Measurements from ENCODE around the gene PPP2R2C.

Gene PPP2R2C

DNA sequence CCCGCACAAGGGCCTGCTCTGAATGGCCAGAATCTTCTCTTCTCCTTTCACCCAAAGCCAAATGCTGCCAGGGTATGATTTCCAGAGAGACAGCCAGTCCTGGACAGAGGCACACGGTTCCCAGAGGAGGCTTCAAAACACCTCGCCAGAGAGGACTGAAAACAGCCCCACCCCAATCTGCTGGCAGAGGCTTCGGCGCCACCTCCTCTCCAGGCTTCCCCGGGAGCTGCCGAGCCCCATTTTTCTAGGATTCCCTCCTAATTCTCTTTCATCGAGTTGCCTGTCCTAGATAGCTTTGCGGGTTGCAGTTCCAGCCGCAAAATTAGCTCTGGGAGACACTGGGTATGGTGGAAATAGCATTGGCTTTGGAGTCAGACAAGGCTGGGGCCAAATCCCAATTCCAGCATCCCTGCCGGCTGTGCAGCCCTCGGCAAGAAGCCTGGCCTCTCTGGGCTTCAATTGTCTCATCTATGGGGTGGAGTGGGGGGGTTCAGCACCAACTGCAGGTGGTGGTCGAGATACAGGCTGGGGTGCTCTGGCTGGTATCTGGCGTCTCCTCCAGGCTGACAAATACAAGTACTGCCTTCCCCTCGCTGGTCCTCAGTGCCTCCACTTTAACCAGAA is 22.6 kb downstream of the PPP2R2C start:
- no peak for DNase-seq (ENCODE audit: low spot score)

DNA sequence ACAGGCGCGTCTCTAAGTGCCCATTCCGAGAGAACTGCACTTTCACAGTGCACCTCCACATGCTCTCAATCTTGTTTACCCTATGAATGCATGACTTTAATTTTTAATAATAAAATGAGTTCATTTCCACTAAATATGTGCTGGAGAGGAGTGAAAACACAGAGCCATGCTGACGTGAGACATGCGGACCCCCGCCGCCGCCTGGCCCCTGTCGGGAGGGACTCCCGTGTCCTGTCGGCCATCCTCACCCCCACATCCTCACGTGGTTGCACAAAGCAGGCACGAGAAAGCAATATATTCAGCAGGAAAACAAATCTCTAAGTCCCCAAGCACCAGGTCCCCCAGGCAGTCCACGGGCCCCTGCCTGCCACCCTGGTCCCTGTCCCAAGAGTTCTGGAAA is 23.1 kb downstream of the PPP2R2C start:
- DNase-seq (ENCODE audit: low spot score): no peak

DNA sequence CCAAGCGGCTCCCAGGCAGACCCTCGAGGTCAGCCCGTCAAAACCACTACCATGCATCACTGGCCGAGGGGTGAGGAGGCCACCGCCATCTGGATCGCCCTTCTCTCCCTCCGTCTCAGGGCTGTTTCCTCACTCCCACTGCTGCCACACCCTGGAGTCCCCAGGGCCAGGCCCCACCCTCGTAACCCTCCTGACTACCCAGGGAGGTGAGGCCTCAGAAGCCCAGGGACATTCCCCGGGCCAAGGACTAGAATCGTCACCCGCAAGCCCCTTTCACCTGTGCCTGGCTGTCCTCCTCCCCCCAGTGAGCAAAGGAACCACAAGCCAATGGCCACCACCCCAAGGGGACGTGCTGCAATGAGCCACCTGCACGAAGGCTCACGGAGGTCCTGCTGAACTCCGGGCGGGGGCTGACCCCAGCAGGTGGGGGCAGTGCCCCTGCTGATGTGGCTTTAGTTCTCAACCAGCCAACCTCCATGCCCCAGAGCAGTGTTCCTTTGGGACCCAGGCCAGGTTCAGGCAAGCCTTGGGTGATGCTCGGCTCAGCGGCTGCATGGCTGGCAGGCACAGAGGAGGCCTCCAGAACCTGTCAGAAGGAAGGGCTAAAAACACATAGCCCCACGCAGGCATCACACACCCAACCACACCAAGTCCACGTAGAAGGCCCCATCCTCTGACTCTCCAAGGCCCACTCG is 23.8 kb downstream of the PPP2R2C start:
- no peak for DNase-seq (ENCODE audit: low spot score)

DNA sequence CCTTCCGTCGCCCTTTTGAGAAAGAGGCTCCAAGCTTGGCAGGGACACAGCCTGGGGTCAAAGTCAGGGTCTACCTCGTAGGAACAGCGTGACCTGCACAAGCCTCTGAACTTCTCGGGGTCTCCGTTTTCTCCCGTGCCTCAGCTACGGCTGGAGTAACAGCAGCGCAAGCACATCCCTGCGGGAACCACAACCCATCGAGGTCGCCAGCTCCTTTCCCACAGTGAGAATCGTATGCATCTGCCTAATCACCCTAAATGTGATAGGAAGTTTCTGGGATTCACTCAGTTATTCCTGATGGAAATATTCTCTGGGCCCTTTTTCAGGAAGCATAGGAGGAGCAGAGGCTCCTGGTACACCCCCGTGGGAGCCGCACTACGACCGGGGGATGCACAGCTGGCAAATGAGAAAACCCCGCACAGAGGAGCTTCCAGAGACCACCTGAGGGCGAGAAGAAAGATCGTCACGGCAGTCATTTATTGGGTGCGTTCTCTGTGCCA is 24.7 kb downstream of the PPP2R2C start:
- DNase-seq (ENCODE audit: low spot score): no peak

DNA sequence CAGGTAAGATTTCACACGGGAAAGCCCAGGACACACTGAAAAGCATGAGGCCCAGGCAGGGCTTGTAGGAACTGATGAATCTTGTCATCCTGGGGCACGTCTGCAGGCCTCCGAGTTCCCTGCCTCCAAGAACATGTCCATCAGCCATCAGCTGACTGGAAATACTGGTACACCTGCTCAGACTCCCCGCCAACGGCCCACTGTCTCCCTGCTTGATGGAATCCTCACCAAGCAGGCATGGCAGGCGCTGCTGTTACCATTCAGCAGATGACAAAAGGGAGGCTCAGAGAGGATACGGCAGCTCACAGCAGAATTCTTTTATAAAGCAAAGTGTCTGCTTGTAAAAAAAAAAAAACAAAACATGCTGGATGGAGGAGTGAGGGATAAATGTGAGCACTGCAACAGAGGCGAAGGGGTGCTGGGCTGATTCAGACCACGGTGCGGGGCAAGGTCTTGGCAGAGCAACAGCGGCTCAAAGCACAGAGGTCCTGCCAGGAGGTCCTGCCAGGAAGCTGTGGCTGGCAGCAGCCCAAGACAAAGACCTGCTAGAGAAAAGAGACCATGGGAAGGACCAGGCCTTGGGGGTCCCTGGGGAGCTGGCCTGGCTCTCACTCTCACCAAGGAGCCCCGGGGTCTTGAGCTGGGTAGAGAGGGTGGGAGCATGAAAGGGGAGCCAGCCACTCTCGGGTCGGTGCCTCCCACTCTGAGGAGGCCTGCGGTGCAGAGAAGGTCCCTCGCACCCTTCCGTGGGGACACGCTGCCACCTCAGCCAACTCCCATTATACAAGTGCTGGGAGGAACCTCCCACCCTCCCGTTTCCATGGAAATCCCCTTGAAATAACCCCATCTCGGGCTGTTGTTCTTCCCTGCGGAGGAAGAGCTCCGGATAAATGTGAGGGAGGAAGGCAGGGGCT is 25.6 kb downstream of the PPP2R2C start:
- no peak for DNase-seq (ENCODE audit: low spot score)

DNA sequence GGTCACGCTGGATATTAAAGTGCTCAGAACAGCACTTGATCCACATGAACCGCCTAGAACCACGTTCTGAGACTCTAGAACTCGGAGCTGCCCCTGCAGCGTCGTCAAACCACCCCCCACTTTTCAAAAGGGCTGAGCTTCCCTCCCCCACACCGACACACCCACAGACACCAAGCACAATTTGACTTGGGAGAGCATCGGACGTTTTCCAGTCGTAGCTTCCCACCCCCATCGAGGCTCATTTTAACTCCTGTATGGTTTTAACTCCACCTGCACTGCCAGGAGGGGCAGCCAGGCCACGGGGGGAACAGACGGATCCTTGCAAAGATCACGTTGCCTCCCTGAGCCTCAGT is 26.3 kb downstream of the PPP2R2C start:
- DNase-seq (ENCODE audit: low spot score): no peak

DNA sequence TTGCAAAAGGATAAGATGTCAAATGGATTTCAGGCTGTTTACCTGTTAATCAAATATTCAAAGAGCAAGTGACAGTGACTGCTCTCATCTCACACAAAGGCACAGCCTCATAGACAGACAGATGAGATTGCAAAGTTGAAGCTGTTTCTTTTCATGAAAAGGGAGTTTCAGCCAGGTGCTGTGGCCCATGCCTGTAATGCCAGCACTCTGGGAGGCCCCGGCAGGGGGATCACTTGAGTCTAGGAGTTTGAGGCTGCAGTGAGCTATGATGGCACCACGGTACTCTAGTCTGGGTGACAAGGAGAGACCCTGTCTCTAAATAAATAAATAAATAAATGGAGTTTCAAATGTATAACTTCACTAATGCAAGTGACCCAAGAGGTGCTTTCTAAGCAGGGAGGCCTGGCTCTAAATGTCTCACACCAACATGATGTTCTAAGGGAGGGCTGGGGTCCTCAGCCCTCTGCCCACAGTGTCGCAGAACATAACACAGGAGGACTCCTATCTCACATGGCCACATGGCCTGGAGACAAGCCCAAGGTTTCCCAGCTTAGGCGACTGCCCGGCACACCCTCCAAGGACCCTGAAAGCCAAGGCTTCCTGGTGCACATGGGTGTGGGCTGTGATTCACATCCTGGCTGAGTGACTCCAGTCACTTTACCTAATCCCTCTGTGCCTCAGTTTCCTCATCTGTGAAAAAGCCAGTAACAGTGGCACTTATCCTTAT is 26.8 kb downstream of the PPP2R2C start:
- DNase-seq (ENCODE audit: low spot score): no peak

DNA sequence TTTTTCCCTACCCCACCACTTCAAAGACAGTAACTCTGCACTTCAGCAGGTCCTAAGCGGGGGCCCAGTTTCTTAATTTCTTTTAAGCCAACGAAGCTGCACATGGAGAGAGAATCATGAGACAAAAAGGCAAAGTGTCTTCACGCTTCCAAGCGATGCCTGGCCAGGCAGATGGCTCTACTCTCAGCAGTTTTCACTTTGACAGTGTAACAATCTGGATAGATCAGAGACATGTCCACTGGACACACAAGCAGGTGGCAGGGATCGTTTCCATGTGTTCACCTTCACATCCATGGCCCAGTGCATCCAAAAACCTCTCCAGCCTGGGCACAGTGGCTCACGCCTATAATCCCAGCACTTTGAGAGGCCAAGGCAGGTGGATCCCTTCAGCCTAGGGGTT is 27.8 kb downstream of the PPP2R2C start:
- no peak for DNase-seq (ENCODE audit: low spot score)

DNA sequence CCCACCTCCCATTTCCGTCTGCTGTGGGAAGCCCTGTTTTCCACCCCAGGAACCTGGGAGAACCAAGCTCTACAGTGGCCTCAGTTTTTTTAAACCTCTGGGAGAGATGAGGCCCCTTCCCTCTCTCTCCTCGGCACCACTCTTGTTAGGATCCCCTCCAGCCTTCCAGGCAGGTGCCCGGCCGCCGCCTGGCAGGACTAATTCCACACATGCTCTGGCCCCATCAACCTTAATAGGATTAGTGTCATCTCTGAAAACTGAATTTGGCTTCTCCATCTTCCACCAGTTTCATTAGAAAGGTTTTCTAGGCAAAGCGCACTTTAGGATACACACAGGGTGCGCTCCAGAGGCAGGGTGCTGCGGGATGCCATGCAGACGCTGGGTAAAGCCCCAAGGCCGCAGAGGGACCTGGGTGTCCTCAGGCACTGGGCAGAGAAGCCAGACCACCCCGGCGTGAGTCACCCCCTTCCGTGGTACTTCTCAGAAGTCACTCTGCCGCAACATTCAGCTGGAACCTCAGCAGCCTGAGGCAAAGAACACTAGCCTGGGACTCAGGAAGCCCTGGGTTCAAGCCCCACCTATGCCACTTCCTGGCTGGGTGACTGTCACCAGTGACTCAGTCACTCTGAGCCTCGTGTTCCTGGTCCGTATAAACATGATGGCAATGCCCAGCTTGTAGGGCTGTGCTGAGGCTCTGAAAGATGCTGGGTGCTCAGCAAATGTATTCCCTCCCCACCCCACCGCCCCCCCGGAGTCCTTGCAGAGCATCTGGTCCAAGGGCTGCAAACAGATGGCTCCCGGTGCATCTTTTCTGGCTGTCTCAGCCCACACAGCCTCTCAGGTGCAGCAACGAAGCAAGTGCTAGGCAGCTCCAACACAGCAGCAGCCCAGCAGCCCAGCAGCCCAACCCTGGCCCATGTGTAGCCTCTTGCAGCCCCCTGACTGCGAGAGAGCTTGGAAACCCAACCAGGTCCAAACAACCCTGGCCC is 29.1 kb downstream of the PPP2R2C start:
- peak; percentile 21 for DNase-seq (ENCODE audit: low spot score)

DNA sequence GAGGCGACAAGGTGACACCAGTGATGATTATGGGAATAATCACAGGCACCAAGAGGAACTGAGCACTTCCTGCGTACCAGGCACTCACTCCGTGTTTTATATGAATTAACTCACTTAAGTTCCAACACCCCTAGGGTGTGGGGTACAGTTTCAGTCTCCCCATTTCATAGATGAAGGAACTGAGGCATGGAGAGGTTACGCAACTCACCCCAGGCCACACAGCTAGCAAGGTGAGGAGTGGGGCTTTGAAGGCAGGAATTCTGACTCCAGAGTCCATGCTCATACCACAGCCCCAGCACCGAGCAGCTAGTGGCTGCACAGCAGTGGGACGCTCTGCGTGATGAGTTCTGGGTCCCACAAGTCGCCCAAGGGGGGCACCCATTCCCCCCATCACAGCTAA is 29.9 kb downstream of the PPP2R2C start:
- no peak for DNase-seq (ENCODE audit: low spot score)

DNA sequence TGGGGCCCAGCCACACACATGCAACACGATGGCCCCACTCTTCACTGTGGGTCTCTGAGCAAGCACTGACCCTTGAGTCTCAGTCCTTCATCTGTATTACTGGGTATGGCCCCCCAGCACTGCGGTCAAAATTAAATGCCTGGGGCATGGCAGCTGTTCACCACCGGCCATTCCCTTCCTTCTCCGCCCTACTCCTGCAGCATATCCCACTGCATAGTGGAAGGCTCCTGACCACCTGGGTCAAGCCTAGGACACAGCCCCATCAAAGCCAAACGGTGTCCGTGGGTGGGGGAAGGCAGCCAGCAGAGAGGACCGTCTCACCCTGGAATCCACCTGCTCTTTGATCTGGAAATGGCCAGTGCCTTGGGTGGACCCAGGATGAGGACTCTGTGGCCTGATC is 30.7 kb downstream of the PPP2R2C start:
- DNase-seq (ENCODE audit: low spot score): no peak

DNA sequence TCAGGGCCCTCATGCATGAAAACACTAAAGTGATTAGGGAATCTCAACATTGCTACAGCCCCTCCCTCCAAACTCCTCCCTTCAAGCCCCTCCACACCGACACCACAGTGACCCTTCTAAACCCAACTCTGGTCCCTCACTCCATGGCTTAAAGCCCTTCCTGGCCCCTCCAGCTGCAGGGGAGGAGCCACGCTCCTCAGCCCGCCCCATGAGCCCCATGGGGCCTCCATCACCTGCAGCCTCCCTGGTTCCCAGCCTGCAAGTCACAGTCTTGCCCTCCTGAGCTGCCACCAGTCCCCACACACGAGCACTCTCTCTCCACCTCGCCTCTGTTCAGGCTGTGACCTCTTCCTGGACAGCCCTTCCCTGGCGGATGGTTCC is 31.2 kb downstream of the PPP2R2C start:
- DNase-seq (ENCODE audit: low spot score): no peak

DNA sequence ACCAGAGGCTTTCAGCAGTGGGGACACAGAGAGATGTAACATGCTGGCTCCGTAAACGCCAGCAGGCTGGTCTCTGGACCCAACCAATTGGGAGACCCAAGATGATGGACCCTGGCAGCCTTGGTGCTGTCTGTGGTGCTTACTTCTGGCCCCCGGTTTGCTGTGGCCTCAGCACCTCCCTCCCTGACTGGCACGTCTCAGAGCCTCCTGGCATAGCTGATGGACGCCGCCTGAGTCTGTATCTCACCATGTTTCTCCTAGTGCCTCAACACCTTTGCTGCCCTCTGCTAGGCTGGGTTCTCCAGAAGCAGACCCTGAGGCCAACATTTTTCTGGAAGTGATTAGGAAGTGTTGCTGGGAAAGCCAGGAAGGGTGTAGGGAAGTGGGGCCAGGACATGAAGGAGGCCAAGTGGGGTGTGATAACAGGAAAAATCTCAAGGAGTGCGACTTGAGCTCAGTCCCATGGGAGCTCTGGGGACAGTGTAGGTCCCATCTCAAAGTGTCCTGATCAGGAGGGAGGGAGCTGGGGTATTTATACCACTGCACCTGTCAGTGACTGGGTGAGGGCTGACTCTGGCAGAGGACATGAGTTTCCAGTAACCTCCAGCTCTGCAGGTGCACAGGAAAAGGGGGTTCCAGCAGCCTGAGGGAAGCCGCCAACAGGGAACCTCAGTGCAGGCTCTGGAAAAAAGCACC is 31.8 kb downstream of the PPP2R2C start:
- no peak for DNase-seq (ENCODE audit: low spot score)

DNA sequence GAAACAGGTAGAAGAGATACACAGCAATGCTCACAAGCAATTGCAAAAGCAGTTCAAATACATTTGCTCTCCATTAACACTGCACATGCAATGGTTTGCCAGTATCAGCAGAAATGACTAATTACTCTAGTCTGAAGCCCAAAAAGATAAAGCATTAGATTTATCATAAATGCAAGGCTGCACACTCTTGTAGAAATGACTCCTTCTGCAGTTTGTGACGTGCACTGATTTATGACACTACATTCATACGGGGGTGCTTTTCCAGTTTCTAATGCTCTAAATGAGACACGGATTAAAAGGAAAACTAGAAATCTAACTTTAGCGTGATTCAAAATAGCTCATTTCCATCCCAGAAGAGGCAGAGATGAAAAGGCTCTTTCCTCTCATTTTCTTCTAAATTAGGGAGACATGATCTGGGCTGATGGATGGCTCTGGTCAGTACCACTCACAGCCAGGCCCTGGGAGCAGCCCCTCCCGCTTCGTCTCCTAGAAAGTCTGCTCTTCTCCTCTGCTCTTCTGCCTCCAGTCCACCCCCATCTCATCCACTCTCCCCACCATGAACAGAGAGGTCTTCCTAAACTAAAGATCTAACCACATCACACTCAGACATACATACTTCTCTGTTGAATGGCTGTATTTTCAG is 33.2 kb downstream of the PPP2R2C start:
- DNase-seq (ENCODE audit: low spot score): no peak

DNA sequence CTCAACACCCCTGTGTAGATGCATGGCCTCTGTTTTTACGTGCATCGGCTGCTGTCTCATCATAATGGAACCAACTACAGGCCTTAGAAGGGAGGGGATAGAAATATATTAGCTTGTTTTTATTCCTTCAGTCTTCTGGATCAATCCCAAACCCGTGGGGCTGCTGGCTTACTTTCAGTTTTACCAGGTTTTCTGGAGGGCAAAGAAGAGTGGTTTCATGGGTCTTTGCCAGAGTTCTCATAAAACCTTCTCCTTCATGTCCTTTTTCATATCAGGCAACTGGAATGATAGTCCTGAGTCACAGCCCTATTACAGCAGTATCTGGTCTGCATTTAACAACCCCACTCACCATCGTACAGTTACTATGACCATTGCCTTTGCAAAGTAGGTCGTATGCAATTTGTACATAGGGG is 34.6 kb downstream of the PPP2R2C start:
- DNase-seq (ENCODE audit: low spot score): no peak

DNA sequence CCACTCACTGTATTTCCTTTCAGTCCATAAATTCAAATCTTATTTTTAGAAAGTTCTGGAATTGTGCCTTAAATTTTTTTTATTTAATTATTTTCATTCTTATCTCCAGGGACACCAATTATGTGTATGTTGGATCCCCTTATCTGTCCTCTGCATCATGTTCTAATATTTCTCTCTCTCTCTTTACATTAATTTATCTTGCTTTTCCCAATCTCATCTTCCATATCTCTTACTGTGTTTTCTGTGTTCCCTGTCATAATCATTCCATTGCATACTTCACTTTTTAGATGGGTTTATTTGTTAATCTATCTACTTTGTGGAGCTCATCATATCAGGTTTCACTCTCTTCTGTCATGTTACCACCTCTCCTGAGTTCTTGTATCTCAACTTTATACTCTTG is 37.4 kb downstream of the PPP2R2C start:
- no peak for DNase-seq (ENCODE audit: low spot score)

DNA sequence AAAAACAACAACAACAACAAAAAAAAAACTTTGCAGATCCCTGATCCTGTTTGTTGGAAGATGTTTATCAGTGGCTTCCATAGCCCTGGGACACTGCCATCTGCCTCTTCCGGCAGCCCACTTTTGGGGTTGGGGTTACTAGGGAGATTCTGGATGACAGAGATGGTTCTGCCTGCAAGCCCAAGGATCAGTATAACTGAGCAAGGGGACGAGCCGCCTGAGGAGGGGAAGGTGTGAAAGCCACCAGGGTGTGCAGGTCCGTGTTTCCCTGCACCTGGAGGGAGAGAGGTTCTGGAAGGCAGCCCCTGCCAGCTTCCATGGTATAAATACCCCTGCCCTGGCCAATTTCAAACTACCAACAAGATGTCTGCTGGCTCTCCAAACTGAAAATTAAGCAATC is 41.5 kb downstream of the PPP2R2C start:
- DNase-seq (ENCODE audit: low spot score): no peak

DNA sequence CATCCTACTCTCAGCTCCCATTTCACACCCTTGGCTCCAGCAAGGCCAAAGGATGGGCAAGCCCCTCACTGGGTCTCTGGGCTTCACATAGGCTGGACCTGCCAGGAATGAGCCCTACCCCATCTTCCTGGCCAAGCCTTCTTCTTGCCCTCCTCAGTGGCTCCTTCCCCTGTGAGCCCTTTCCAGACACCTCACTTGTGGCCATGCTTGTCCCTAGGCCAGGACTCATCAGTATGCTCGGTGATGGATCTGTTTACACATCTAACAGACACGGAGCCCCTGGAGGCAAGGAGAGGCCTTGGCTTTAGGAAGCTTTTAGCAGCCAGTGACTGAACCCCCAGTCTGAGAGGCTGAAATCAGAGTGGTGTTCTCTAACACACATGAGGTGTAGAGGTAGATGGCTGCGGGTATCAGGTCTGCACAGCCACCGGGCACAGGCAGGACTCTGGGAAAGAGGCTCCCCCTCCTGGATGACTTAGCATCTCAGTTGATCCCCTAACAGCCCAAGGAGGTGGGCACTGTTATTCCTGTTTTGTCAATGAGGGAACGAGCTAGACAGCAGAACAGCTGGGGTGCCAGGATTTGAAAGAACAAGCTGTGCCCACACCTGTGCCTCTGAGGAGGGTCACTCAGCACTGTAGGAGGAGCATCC is 44.8 kb downstream of the PPP2R2C start:
- no peak for DNase-seq (ENCODE audit: low spot score)

All from CD4-positive, alpha-beta T cell treated with Interleukin-15 for 4 hours (primary cell).